ENCODE data around the gene EHMT1.
A peak's percentile ranks its signal among the peaks of the same experiment; 100 is the strongest.

Gene EHMT1

GRCh38 chr9:137688261-137688660, 69.5 kb downstream of the EHMT1 start:
- ChIA-PET POLR2A (ENCODE audit: low non-redundant PET) (no interaction called here), CTCF (interaction anchor here (0.6 kb wide), 1 partner anchor 403 kb away, joined by 3 read pairs; no protein-coding TSS in a partner anchor)
- DNase-seq (ENCODE audit: low spot score): no peak
- no peak for TF ChIP-seq CTCF (conservative IDR thresholded peaks at IDR 0.05; ENCODE audit: low read depth)
- H3K27ac ChIP-seq: peak overlapping the region; percentile 2; the same call in 1 of the 2 replicates

- TF ChIP-seq CTCF (conservative IDR thresholded peaks at IDR 0.05; ENCODE audit: low read depth): no peak
- CTCF ChIA-PET: interaction anchor here (0.6 to 1.6 kb wide), 2 partner anchors 16 to 108 kb away, joined by 3 to 6 read pairs; no protein-coding TSS in a partner anchor
- POLR2A ChIA-PET (ENCODE audit: low non-redundant PET): no interaction called here
- DNase-seq (ENCODE audit: low spot score): no peak
- 0 out of 2 replicates have a peak overlapping the region, but pooled peaks have one; percentile 2 for H3K27ac ChIP-seq
Observed at GRCh38 chr9:137688725-137689124, 69.9 kb downstream of the EHMT1 start.

- POLR2A ChIA-PET (ENCODE audit: low non-redundant PET): no interaction called here
- CTCF ChIA-PET: interaction anchor here (0.7 to 1.6 kb wide), 3 partner anchors 13 to 339 kb away, joined by 4 to 7 read pairs (median 6); no protein-coding TSS in a partner anchor
- no peak for DNase-seq (ENCODE audit: low spot score)
- peak overlapping the region; percentile 15; the same call in 1 of the 2 replicates for H3K27ac ChIP-seq
- TF ChIP-seq CTCF (conservative IDR thresholded peaks at IDR 0.05; ENCODE audit: low read depth): no peak
Observed at GRCh38 chr9:137689745-137690529, 71.1 kb downstream of the EHMT1 start.

- POLR2A ChIA-PET (ENCODE audit: low non-redundant PET): interaction anchor here (0.6 kb wide), 1 partner anchor 24 kb away, joined by 8 read pairs; no protein-coding TSS in a partner anchor
- TF ChIP-seq CTCF (conservative IDR thresholded peaks at IDR 0.05; ENCODE audit: low read depth): no peak
- CTCF ChIA-PET: interaction anchor here (0.6 to 1.2 kb wide), 3 partner anchors 12 to 92 kb away, joined by 3 to 4 read pairs (median 4); no protein-coding TSS in a partner anchor
- DNase-seq (ENCODE audit: low spot score): no peak
- no peak overlapping the region for H3K27ac ChIP-seq
Observed at GRCh38 chr9:137690930-137691645, 72.3 kb downstream of the EHMT1 start.

GRCh38 chr9:137691646-137692351, 73.0 kb downstream of the EHMT1 start:
- no peak overlapping the region for H3K27ac ChIP-seq
- TF ChIP-seq CTCF (conservative IDR thresholded peaks at IDR 0.05; ENCODE audit: low read depth): no peak
- CTCF ChIA-PET: no interaction called here
- no peak for DNase-seq (ENCODE audit: low spot score)
- POLR2A ChIA-PET (ENCODE audit: low non-redundant PET): no interaction called here

Measured in RWPE1 (cell line).